Activated CD4-positive, alpha-beta T cell treated with anti-CD3 and anti-CD28 coated beads, Interleukin-2, amount 50 U/mL, for 1 hour (primary cell): ENCODE data around the gene FBXO7.
"Not testable (repeated sequence)": the region's sequence is repeated elsewhere in the genome, so short reads cannot be mapped to it uniquely, and the experiment has no call there.

Source experiments
- DNase-seq: peaks from one replicate; pipeline ENCODE4 v3.0.0-alpha.2; 2020

Gene FBXO7

GRCh38 chr22:32474635-32475467 is at the start of gene FBXO7:
Gene FBXO7, plus strand, starts transcription at chr22:32474811. Its CDS starts 192 bp downstream, at chr22:32475003.
- DNase-seq = peak; percentile 81

- DNase-seq = no peak
These were observed 47.7 kb upstream of the FBXO7 start for GRCh38 chr22:32426881-32427280.

GRCh38 chr22:32430352-32430751 is 44.3 kb upstream of the FBXO7 start:
- DNase-seq = no peak

GRCh38 chr22:32444068-32444467 is 30.5 kb upstream of the FBXO7 start:
- peak; percentile 1 for DNase-seq

- no peak for DNase-seq
These were observed 28.3 kb upstream of the FBXO7 start for GRCh38 chr22:32446321-32446720.

- DNase-seq = no peak
These were observed 25.6 kb upstream of the FBXO7 start for GRCh38 chr22:32448980-32449379.

- no peak for DNase-seq
These were observed 17.6 kb upstream of the FBXO7 start for GRCh38 chr22:32457031-32457430.

- DNase-seq = no peak
These were observed 12.2 kb upstream of the FBXO7 start for GRCh38 chr22:32462452-32462851.

GRCh38 chr22:32465661-32466060 is 8.9 kb upstream of the FBXO7 start:
- DNase-seq = no peak

GRCh38 chr22:32466496-32466895 is 8.1 kb upstream of the FBXO7 start:
- no peak for DNase-seq

- no peak for DNase-seq
These were observed 4.8 kb upstream of the FBXO7 start for GRCh38 chr22:32469799-32470212.

GRCh38 chr22:32473388-32473952 is 1.1 kb upstream of the FBXO7 start:
- DNase-seq = peak; percentile 20

- no peak for DNase-seq
These were observed 928 bp downstream of the FBXO7 start for GRCh38 chr22:32475468-32476010.

- DNase-seq = no peak
These were observed 1.9 kb downstream of the FBXO7 start for GRCh38 chr22:32476281-32477195.

- DNase-seq = no peak
These were observed 3.0 kb downstream of the FBXO7 start for GRCh38 chr22:32477596-32477995.

GRCh38 chr22:32478552-32478951 is 3.9 kb downstream of the FBXO7 start:
- DNase-seq = not testable (repeated sequence)

- no peak for DNase-seq
These were observed 4.4 kb downstream of the FBXO7 start for GRCh38 chr22:32478994-32479393.

- no peak for DNase-seq
These were observed 5.6 kb downstream of the FBXO7 start for GRCh38 chr22:32480238-32480637.

GRCh38 chr22:32482708-32483107 is 8.1 kb downstream of the FBXO7 start:
- no peak for DNase-seq

- DNase-seq = no peak
These were observed 12.2 kb downstream of the FBXO7 start for GRCh38 chr22:32486656-32487390.

- no peak for DNase-seq
These were observed 12.8 kb downstream of the FBXO7 start for GRCh38 chr22:32487461-32487860.

- DNase-seq = no peak
These were observed 14.8 kb downstream of the FBXO7 start for GRCh38 chr22:32489377-32489776.
